Spleen (tissue), 7 donors: Measurements from ENCODE around the gene CUBN.

Experiments used
- POLR2A ChIP-seq, 3 donors: fragments of 450-650 bp; IDR thresholded peaks; one replicate each; pipeline ENCODE4 v1.5.1; 2017; ENCODE audit warnings: antibody characterized with exemption in 3 of 3, mild to moderate bottlenecking in 1 of 3
- TF ChIP-seq, protein P1 (sequence below), 11 experiments: fragments of 200-600 bp in 7 of 11; fragments of 450-650 bp in 4 of 11; sonication (generic) in 4 of 11; IDR thresholded peaks in 8 of 11; conservative IDR thresholded peaks in 3 of 11; 1 replicate in 7 of 11; 2 replicates in 4 of 11; pipeline versions ENCODE4 v1.4.0 to v1.8.0; 2016 to 2021; ENCODE audit warnings: antibody characterized with exemption in 11 of 11, inconsistent platforms in 4 of 11, mild to moderate bottlenecking in 1 of 11
- donor health status: DM: no; HTN: no; CAD: no; lungs with moderate emphysema.
- donor health status: DM: no; HTN: no; CAD: no.
- donor health status: DM: no; HTN: no; CAD: no.

DNA sequence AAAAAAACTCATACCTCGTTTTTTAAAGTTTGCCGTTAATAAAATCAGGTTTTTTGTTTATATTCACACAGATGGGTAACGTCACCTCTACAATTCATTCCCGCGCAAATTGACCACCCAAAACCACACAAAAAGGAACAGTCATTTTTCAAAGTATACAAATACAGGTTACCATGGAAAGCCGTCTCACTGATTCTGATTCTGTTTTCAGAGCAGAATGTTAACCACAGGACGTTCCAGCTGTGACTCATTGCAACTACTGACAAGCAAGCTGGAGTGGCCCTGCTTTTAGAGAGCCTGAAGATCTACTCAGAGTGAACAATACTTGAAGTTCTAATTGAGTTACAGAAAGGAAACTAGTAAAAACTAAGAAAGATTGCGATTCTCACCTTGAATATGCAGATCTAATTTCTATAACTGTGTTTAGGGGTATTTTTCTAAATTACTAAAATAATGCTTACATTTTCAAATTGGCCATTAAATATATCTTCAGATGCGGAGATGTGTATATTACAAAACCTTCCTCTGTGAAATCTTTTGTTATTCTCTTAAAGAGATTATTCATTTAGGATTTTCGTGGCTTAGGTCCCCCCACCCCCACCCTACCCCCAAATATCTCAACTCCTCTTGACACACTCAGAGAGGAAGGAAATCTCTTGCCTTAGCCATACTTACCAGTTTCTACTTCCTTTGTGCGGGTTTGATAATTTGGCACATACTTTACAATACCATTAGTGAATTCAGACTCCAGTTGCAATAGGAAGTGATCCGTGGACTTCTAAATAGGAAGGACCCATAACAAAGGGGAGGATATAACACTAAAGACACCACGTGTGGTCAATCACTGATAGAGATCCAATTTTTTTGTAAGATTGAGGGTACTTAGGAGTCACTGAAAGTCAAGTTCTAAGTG, 106.0 kb downstream of the CUBN start:
- TF ChIP-seq, protein P1, sequence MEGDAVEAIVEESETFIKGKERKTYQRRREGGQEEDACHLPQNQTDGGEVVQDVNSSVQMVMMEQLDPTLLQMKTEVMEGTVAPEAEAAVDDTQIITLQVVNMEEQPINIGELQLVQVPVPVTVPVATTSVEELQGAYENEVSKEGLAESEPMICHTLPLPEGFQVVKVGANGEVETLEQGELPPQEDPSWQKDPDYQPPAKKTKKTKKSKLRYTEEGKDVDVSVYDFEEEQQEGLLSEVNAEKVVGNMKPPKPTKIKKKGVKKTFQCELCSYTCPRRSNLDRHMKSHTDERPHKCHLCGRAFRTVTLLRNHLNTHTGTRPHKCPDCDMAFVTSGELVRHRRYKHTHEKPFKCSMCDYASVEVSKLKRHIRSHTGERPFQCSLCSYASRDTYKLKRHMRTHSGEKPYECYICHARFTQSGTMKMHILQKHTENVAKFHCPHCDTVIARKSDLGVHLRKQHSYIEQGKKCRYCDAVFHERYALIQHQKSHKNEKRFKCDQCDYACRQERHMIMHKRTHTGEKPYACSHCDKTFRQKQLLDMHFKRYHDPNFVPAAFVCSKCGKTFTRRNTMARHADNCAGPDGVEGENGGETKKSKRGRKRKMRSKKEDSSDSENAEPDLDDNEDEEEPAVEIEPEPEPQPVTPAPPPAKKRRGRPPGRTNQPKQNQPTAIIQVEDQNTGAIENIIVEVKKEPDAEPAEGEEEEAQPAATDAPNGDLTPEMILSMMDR (IDR thresholded peaks at IDR 0.05 in 8 of 11, conservative IDR thresholded peaks at IDR 0.05 in 3 of 11): no peak
- TF ChIP-seq POLR2A (IDR thresholded peaks at IDR 0.05): no peak
